HL-60 (cell line): ENCODE results near the gene TRIO.

Experiments used
- DNase-seq, 2 experiments: peaks; one replicate each; pipeline ENCODE4 v3.0.0-alpha.2; 2010 to 2020; ENCODE audit warnings: low read depth in 1 of 2, low spot score in 1 of 2
- H3K27ac ChIP-seq: fragments of 250-450 bp; sonication (Bioruptor Pico); replicated peaks from 2 replicates; pipeline ENCODE4 v1.5.1; 2020; ENCODE audit warnings: mild to moderate bottlenecking, moderate library complexity
- H3K27me3 ChIP-seq: fragments of 250-450 bp; sonication (Bioruptor Pico); 2 replicates; pipeline ENCODE4 v1.5.1; 2021; ENCODE audit warnings: mild to moderate bottlenecking, moderate library complexity; ENCODE audit not compliant: insufficient read depth, poor library complexity, severe bottlenecking
- H3K4me3 ChIP-seq: replicated peaks from 2 replicates; pipeline ENCODE4 v1.5.1; 2011; ENCODE audit warnings: mild to moderate bottlenecking, control low read depth, low read length; ENCODE audit not compliant: insufficient read depth
- CTCF ChIP-seq: IDR thresholded peaks from one replicate; pipeline ENCODE4 v1.5.1; 2011; ENCODE audit warnings: low read length, control low read depth, inconsistent platforms; ENCODE audit not compliant: insufficient read depth
- GABPA ChIP-seq: IDR thresholded peaks from 2 replicates; pipeline ENCODE4 v1.6.1; 2012; ENCODE audit warnings: low read depth
- POLR2AphosphoS5 ChIP-seq: IDR thresholded peaks from 2 replicates; pipeline ENCODE4 v1.6.1; 2012; ENCODE audit warnings: low read depth
- REST ChIP-seq: IDR thresholded peaks from 2 replicates; pipeline ENCODE4 v1.6.1; 2012; ENCODE audit warnings: low read depth; ENCODE audit not compliant: insufficient replicate concordance
- SPI1 ChIP-seq: IDR thresholded peaks from 2 replicates; pipeline ENCODE4 v1.6.1; 2012; ENCODE audit warnings: low read depth, mild to moderate bottlenecking, borderline replicate concordance

TRIO gene

DNA sequence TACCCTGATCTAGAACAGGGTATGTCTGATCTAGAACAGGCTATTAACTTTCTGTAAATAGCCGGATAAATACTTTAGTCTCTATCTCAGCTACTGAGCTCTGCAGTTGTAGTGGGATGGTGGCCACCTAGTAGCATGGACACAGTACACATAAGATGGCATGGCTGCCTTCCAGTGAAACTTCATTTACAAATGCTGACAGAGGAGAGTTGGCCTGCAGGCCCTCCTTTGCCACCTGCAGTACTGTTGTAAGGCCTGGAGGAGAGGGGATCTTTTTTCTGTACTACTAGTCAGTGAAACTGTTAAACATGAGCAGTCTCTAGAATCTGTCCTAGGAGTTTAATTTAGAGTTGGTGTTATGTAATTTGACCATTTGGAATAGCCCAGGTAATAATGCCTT lies 86.0 kb downstream of the TRIO start:
- TF ChIP-seq GABPA (no peak), SPI1 (no peak)
- no peak for DNase-seq
- Histone ChIP-seq H3K4me3 (no peak overlapping the region), H3K27ac (no peak overlapping the region), H3K27me3 (no peaks in the 10 kb centered on the region)

GRCh38 chr5:14229734-14230133 lies 86.6 kb downstream of the TRIO start:
- Histone ChIP-seq H3K27ac (no peak overlapping the region), H3K27me3 (no peaks in the 10 kb centered on the region), H3K4me3 (no peak overlapping the region)
- TF ChIP-seq GABPA, result no peak
- TF ChIP-seq REST, result no peak
- TF ChIP-seq SPI1, result no peak
- DNase-seq, result no peak

DNA sequence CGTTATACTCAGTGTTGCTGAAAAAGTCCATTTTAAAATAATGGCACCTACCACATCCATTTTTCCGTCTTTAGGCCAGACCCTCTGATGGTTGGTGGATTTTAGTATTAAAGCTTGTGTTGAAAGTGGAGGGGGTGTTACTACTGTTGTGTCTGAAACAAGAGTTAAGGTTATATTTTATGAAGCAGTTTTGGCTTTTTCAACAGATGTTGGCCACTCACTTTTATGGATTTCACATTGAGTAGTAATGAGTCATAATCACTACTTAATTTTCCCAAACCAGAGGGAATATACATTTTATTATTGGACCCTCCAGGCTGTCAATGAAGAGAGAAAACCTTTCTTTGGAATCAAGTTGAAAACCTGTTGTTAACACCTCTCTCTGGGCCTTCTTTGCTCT lies 88.0 kb downstream of the TRIO start:
- H3K27me3 ChIP-seq, result no peaks in the 10 kb centered on the region
- no peak overlapping the region for H3K4me3 ChIP-seq
- DNase-seq, result no peak
- H3K27ac ChIP-seq, result no peak overlapping the region
- no peak for TF ChIP-seq POLR2AphosphoS5
- TF ChIP-seq GABPA, result no peak
- TF ChIP-seq SPI1, result no peak
- TF ChIP-seq REST, result no peak
- no peak for TF ChIP-seq CTCF

GRCh38 chr5:14231890-14232289 lies 88.7 kb downstream of the TRIO start:
- no peak for TF ChIP-seq SPI1
- TF ChIP-seq REST, result no peak
- no peak for TF ChIP-seq POLR2AphosphoS5
- TF ChIP-seq CTCF, result no peak
- no peak for TF ChIP-seq GABPA
- Histone ChIP-seq H3K27ac (no peak overlapping the region), H3K27me3 (no peaks in the 10 kb centered on the region), H3K4me3 (no peak overlapping the region)
- DNase-seq, result no peak
